HG02623 (cell line): ENCODE data around the gene POLD2.

Experiments used
- ATAC-seq: cut with Tn5 transposase; IDR thresholded peaks from one replicate; pipeline ENCODE4 v1.9.1; 2021; ENCODE audit warnings: moderate library complexity; ENCODE audit not compliant: unreplicated experiment

The POLD2 gene

DNA sequence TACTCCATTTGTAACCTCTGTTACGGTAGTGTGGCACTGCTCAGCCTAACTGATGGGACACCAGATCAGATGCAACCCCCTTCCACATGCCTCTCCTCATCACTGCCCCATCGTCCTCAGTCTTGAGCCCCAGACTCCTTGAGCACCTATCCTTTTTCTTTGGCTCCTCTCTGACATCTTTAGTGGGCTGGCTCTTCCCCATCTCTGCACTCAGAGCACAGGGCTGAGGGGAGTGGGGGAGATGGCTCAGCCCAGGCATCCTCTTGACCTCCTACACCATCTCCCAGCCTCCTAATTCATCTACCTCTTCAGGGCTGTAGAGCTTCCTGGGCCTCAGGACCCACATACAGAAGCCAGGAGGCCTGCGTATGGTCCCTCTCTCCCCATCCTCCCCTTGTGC lies 39.6 kb downstream of the POLD2 start:
- ATAC-seq, result no peak

DNA sequence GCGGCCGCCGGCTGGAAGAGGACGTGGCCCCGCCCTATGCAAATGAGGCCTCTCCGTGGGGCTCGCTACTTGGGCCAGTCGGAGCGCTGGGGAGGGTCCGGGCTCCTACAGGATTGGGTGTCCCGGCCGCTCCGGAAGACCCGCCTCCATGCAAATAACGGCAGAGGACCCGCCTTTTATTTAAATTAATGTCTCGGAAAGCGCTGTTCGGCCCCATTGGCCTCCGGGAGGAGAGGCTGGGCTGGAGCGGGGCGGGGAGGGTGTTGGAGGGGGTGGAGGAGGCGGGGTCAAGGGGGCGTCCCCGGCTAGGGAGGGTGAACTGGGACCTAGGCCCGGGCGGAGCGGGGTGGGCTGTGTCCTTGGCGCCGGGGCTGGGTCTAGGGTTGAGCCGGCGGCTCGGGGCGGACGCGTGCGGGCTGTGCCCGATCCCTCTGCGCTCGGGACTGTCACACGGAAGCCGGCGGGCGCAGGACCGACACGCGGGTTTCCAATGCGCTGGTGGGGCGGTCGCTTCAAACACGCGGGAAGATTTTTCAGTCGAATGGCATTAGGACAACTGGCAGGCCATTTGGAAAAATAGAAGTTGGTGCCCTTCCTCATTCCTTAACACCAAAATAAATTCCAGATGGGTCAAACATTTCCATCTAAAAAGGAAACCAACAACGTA lies 40.7 kb downstream of the POLD2 start:
- ATAC-seq, result peak; percentile 86

DNA sequence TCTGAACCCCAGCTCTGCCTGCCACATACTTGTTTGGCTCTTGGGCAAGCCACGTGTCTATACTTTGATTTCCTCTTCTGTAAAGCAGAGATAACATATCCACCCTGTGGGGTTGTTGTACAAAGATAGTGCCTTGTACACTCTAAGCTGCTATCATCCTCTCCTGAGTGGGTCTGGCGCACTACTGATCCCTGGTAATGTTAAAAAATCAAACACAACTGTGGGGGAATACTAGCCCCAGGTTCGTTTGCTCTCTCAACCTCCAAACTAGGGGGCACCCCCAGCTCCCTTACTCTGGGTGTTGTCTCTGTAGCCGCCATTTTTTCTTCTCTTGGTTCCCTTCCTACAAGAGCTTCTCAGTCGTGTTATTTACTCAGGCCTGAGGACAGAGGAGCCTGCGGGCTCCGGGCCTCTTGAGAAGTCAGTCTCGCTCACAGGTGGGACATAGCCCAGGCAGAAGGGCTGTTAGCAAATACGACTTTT lies 42.0 kb downstream of the POLD2 start:
- no peak for ATAC-seq

DNA sequence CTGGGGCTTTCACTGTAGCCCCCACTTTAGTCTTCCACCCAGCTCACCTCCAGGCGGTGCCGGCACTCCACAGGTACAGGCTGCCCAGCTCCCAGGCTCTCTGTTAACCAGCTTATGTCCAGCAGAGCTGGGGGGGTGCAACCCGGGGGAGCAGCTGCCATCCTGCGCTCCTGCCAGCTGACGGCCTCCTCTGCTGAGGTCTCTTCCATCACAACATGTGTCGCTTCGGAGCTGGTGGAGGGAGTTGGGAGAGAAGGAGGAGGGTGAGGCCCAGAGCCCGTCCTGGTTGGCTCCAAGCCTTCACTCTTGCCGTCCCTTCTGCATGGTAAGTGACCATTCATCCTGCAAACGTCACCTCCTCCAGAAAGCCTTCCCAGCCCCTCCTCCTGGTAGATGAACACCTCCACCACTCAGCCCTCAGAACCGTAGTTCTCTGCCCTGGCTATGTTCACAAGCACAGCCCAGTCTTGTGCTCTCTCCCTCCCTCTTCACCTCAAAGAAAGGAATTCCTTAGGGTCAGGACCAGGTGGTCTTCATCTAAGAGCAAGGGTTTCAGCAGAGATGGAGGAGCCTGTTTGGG lies 42.6 kb downstream of the POLD2 start:
- ATAC-seq, result no peak

- no peak for ATAC-seq
Measured at GRCh38 chr7:44080118-44080517, 43.2 kb downstream of the POLD2 start.

- no peak for ATAC-seq
Measured at GRCh38 chr7:44079331-44080021, 43.9 kb downstream of the POLD2 start.

- ATAC-seq, result no peak
Measured at GRCh38 chr7:44078521-44078920, 44.8 kb downstream of the POLD2 start.

DNA sequence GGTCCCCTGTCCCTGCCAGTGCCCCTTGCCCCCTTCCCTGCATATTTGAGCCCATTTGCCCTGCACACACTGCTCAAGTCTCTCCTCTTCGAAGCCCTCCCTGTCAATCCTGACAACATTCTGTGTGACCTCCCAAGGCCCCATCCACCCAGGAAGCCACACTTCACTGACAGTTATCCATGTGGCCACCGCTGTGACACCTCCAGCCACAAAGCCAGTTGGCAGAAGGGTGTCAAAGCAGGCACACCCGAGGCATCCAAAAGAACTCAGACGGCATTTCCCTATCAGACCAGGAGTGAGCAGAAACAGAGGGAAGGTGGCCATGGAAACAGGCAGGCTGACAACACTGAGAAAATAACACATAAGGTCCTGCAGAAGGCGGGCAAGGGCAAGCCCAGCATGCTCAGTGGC lies 45.7 kb downstream of the POLD2 start:
- ATAC-seq, result no peak

GRCh38 chr7:44077061-44077460 lies 46.3 kb downstream of the POLD2 start:
- ATAC-seq, result no peak

DNA sequence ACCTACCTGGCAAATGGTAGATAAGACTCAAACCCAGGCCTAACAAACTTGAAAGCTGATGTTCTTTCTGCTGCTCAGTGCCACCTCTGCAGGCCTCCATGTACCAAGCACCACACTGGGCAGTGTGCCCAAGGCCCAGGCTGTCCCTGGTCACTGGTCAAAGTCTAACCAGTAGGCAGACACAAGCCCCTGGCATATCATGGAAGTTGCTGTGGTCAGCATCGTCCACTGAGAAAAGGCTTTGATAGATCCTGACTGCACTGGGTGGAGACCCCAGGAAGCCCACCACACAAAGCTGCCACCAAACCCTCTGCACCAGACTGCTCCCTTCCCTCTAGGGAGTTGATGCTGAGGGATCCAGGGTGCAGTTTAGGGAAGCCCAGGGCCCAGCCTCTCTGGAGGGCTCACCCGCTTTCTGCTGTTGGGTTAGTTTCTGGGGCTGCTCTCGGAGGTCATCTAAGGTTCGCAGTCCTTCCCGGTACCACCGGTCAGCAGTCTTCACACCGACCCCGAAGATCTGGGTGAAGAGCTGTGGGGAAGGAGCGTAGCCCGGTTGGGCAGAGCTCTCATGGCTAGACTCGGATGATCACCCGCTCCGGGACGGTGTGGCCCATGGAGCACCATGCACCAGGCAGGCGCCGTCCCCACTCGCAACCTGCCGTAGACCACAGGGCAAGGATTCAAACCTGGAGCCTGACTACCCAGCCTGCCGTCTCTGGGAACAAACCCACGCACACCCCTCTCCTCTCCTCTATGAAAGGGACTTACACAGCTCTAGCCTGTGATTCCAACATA lies 47.0 kb downstream of the POLD2 start:
- ATAC-seq, result no peak

DNA sequence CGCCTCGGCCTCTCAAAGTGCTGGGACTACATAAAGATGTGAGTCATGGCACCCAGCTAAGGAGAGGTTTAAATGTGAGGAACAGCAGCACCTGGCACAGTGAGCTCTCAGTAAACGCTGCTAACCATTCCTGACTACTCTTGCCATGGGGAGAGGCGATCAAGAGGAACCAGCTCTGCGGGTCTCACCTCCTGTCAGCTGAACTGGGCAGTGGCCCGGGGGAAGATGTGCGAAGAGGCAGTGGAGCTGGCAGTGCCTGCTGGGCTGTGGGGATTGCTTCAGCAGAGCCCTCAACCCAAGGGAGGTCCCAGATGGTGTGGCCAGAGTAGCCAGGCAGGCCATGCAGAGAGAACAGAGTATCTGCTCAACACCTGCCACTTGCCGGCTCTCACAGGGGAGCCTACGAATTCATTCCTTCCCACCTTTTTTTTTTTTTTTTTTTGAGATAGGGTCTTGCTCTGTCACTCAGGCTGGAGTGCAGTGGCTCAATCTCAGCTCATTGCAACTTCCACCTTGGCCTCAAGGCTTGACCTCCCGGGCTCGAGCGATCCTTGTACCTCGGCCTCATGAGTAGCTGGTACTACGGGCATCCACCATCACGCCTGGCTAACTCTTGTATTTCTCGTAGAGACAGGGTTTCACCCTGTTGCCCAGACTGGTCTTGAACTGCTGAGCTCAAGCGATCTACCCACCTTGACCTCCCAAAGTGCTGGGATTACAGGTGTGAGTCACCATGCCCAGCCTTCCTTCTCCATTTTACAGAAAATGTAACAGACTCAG lies 47.9 kb downstream of the POLD2 start:
- no peak for ATAC-seq

- no peak for ATAC-seq
Measured at GRCh38 chr7:44074349-44074695, 49.0 kb downstream of the POLD2 start.

DNA sequence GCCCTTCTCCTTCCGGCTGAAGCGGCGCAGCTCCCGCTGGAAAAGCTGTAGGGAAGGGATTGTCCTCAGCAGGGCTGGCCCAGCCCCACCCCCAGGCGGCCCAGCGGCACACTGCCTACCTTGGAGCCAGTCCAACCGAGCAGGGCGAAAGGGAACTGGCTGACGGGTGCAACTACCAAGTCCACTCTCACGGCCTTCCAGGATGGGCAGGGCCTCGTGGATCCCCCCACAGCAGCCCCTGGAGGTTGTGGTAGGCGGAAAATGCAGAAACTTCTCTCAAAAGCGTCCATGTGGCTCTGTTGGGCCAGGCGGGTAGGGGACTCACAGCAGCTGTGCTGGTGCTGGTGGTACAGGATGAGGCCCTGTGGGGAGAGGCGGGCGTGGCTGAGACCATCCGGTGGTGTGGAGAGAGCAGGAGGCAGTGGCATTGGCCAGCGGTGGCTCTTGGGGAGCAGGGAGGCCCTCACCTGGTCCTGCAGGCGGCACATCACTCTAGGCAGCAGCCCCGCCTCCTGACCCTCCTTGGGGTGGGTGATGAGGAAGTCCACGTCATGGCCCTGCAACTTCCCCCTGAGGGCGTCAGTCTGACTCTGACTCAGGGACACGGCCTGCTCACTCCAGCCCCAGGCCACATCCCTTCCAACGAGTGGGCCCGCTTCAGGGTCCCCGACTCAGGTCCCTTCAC lies 49.5 kb downstream of the POLD2 start:
- ATAC-seq, result no peak

- ATAC-seq, result no peak
Measured at GRCh38 chr7:44072364-44073231, 50.8 kb downstream of the POLD2 start.

DNA sequence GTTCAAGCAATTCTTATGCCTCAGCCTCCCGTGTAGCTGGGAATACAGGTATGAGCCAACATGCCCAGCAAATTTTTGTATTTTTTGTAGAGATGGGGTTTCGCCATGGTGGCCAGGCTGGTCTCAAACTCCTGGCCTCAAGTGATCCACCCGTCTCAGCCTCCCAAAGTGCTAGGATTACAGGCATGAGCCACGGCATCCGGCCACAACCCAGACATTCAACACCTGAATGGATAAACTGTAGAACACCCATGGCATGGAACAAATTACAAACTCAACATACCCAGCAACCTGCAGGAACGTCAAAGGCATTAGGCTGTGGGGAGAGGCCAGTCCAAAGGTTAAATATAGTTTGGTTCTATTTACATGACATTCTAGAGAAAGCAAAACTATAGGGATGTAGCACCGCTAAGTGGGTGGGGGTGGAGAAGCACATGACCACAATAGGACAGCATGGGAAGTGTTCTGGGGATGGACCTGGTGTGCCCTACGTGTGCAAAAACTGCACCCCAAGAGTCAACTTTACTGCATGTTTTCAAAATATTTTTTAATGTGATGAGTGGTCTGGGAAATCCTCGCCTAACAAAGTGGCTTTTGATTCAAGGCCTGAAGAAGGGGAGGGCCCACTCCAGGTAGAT lies 51.5 kb downstream of the POLD2 start:
- no peak for ATAC-seq

GRCh38 chr7:44068054-44068453 lies 55.3 kb downstream of the POLD2 start:
- ATAC-seq, result no peak

- no peak for ATAC-seq
Measured at GRCh38 chr7:44067064-44067951, 56.0 kb downstream of the POLD2 start.
